Liver (tissue), 9 donors: ENCODE results near the gene ACOT7. TPM values are rescaled to one million over a fixed set of nuclear protein-coding genes. Genes with fewer than 3 reads are reported as not detected.

Experiments
- DNase-seq: peaks from one replicate; pipeline ENCODE4 v3.0.0-alpha.2; 2017; ENCODE audit warnings: low spot score
- H3K27ac ChIP-seq, 2 donors: one replicate each; pipeline ENCODE4 v1.7.0; 2013; ENCODE audit warnings: inconsistent platforms in 2 of 2, low read length in 2 of 2, control low read depth in 1 of 2, low read depth in 1 of 2, mild to moderate bottlenecking in 1 of 2
- H3K27me3 ChIP-seq, 4 donors: one replicate each; pipeline versions ENCODE4 v1.6.1 to v1.7.0; 2013; ENCODE audit warnings: low read length in 3 of 4, inconsistent platforms in 1 of 4, mild to moderate bottlenecking in 1 of 4, moderate library complexity in 1 of 4; ENCODE audit not compliant: control insufficient read depth in 4 of 4, insufficient read depth in 4 of 4
- H3K36me3 ChIP-seq, 4 donors: one replicate each; pipeline versions ENCODE4 v1.6.1 to v1.7.0; 2013; ENCODE audit warnings: low read length in 3 of 4, mild to moderate bottlenecking in 3 of 4, low read depth in 1 of 4, moderate library complexity in 1 of 4; ENCODE audit not compliant: control insufficient read depth in 4 of 4, insufficient read depth in 3 of 4
- H3K4me1 ChIP-seq, 4 donors: one replicate each; pipeline versions ENCODE4 v1.6.1 to v1.7.0; 2013; ENCODE audit warnings: low read length in 3 of 4, mild to moderate bottlenecking in 3 of 4, moderate library complexity in 1 of 4; ENCODE audit not compliant: control insufficient read depth in 4 of 4, insufficient read depth in 4 of 4
- H3K4me3 ChIP-seq, 3 donors: one replicate each; pipeline versions ENCODE4 v1.6.1 to v1.7.0; 2013; ENCODE audit warnings: low read length in 3 of 3, control low read depth in 1 of 3, low read depth in 1 of 3, mild to moderate bottlenecking in 1 of 3
- H3K9ac ChIP-seq, 2 donors: one replicate each; pipeline ENCODE4 v1.7.0; 2013; ENCODE audit warnings: low read length in 2 of 2, mild to moderate bottlenecking in 2 of 2, moderate library complexity in 2 of 2, control low read depth in 1 of 2, low read depth in 1 of 2
- H3K9me3 ChIP-seq, 4 donors: one replicate each; pipeline versions ENCODE4 v1.6.1 to v1.7.0; 2013; ENCODE audit warnings: low read length in 3 of 4; ENCODE audit not compliant: control insufficient read depth in 4 of 4
- FOXA1 ChIP-seq: IDR thresholded peaks from 2 replicates; pipeline ENCODE4 v1.6.1; 2016; ENCODE audit warnings: antibody characterized with exemption
- FOXA2 ChIP-seq: IDR thresholded peaks from 2 replicates; pipeline ENCODE4 v1.6.1; 2016; ENCODE audit warnings: antibody characterized with exemption
- GABPA ChIP-seq, 2 donors: IDR thresholded peaks in 1 of 2; conservative IDR thresholded peaks in 1 of 2; 2 replicates each; pipeline ENCODE4 v1.6.1; 2016; ENCODE audit warnings: antibody characterized with exemption in 2 of 2, mild to moderate bottlenecking in 1 of 2, moderate library complexity in 1 of 2
- HNF4A ChIP-seq, 2 donors: conservative IDR thresholded peaks; 2 replicates each; pipeline ENCODE4 v1.6.1; 2016; ENCODE audit warnings: antibody characterized with exemption in 2 of 2, mild to moderate bottlenecking in 2 of 2
- HNF4G ChIP-seq: IDR thresholded peaks from 2 replicates; pipeline ENCODE4 v1.6.1; 2016; ENCODE audit warnings: antibody characterized with exemption
- JUND ChIP-seq, 2 donors: IDR thresholded peaks; 2 replicates each; pipeline ENCODE4 v1.6.1; 2016; ENCODE audit warnings: antibody characterized with exemption in 2 of 2
- NR2F2 ChIP-seq: IDR thresholded peaks from 2 replicates; pipeline ENCODE4 v1.6.1; 2016; ENCODE audit warnings: antibody characterized with exemption
- RAD21 ChIP-seq, 2 donors: IDR thresholded peaks; 2 replicates each; pipeline ENCODE4 v1.6.1; 2016; ENCODE audit warnings: antibody characterized with exemption in 2 of 2, mild to moderate bottlenecking in 2 of 2
- RXRA ChIP-seq, 2 donors: IDR thresholded peaks; 2 replicates each; pipeline ENCODE4 v1.6.1; 2017 to 2018; ENCODE audit warnings: antibody characterized with exemption in 2 of 2, mild to moderate bottlenecking in 1 of 2
- SP1 ChIP-seq: IDR thresholded peaks from 2 replicates; pipeline ENCODE4 v1.6.1; 2018; ENCODE audit warnings: antibody characterized with exemption, mild to moderate bottlenecking
- TAF1 ChIP-seq: conservative IDR thresholded peaks from 2 replicates; pipeline ENCODE4 v1.6.1; 2016; ENCODE audit warnings: antibody characterized with exemption, mild to moderate bottlenecking
- YY1 ChIP-seq: IDR thresholded peaks from 2 replicates; pipeline ENCODE4 v1.6.1; 2016; ENCODE audit warnings: antibody characterized with exemption, mild to moderate bottlenecking
- WGBS: extraction: QIAGEN DNeasy Blood & Tissue Kit; methylation state at CpG from one replicate; pipeline ENCODE4 v1.1.7; 2013; 5-methylcytosine and 5-hydroxymethylcytosine counted together
- polyA plus RNA-seq, 2 donors: library from polyadenylated mRNA; stranded (reverse) in 1 of 2; unstranded in 1 of 2; fragments of 200-250 nt in 1 of 2; fragments of >200 nt in 1 of 2; fragmentation: Nextera tagmentation in 1 of 2; extraction: Ambion mirVana in 1 of 2; gene quantifications; one replicate each; pipeline versions ENCODE4 v1.2.1 to v1.2.3, GENCODE V29; 2013 to 2015
- total RNA-seq, 2 donors: library from RNA; depleted of rRNA; stranded (reverse); fragments of >200 nt; gene quantifications; one replicate each; pipeline ENCODE4 v1.2.3, GENCODE V29; 2014
- TF ChIP-seq, protein P1 (sequence below): IDR thresholded peaks from 2 replicates; pipeline ENCODE4 v1.6.1; 2016; ENCODE audit warnings: antibody characterized with exemption
- TF ChIP-seq, protein P2 (sequence below): IDR thresholded peaks from 2 replicates; pipeline ENCODE4 v1.6.1; 2016; ENCODE audit warnings: antibody characterized with exemption, mild to moderate bottlenecking
- TF ChIP-seq, protein P3 (sequence below): fragments of 150-350 bp; IDR thresholded peaks from 2 replicates; pipeline ENCODE4 v1.5.1; 2017; ENCODE audit warnings: improper control_type of control experiment, low read depth, low read length; ENCODE audit not compliant: missing input control
- TF ChIP-seq, protein P4 (sequence below): IDR thresholded peaks from 2 replicates; pipeline ENCODE4 v1.6.1; 2016; ENCODE audit warnings: antibody characterized with exemption
- TF ChIP-seq, protein P5 (sequence below): IDR thresholded peaks from 2 replicates; pipeline ENCODE4 v1.6.1; 2016; ENCODE audit warnings: antibody characterized with exemption
- donor health status: healthy.
- donor health status: healthy.
- donor health status: healthy.
- donor health status: healthy.
- donor health status: healthy.

The ACOT7 gene
- total and polyA plus RNA-seq, 4 donors = 8.7 to 14.4 (median 10.4) TPM

DNA sequence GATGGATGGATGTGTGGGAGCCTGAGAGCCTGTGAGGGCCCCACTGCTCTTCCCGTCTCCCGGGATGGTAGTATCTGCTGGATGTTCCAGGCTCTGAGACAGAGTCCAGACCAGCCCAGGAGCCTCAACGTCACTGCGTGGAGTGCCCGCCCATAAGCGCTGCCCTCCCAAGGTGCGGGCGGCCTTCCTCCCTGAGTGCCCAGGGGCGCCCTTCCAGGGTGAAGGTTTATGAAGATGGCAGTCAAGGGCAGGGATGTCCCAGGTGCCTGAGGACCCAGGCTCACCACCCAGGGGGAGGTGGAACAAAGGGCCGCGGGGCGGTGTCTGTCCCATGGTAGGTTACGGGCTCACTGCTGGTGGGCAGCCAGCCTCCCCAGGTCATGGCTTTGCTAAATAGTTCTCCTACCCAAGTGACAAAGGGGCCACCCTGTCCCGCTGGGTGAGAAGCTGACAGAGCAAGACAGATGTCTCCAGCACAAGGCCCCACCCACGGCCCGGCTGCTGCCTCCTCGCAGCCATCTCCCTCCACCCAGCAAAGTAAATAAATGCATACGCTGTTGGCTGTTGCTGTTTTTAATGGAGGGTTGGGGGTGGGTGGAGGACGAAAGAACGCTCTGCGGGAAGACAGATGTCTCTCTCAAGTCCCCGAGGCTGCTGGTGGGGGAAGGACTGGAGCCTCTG, 123.7 kb downstream of the ACOT7 start:
- DNase-seq = no peak
- no peak overlapping the region for H3K9ac ChIP-seq

More for the DNA sequence above, 123.7 kb downstream of the ACOT7 start:
- Histone ChIP-seq H3K9me3 (no peaks in the 10 kb centered on the region), H3K4me3 (no peak overlapping the region), H3K36me3 (no peaks in the 10 kb centered on the region), H3K27ac (no peak overlapping the region), H3K4me1 (no peaks in the 10 kb centered on the region), H3K27me3 (no peaks in the 10 kb centered on the region)
- no peak for TF ChIP-seq SP1
- TF ChIP-seq, protein P1, sequence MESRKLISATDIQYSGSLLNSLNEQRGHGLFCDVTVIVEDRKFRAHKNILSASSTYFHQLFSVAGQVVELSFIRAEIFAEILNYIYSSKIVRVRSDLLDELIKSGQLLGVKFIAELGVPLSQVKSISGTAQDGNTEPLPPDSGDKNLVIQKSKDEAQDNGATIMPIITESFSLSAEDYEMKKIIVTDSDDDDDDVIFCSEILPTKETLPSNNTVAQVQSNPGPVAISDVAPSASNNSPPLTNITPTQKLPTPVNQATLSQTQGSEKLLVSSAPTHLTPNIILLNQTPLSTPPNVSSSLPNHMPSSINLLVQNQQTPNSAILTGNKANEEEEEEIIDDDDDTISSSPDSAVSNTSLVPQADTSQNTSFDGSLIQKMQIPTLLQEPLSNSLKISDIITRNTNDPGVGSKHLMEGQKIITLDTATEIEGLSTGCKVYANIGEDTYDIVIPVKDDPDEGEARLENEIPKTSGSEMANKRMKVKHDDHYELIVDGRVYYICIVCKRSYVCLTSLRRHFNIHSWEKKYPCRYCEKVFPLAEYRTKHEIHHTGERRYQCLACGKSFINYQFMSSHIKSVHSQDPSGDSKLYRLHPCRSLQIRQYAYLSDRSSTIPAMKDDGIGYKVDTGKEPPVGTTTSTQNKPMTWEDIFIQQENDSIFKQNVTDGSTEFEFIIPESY = no peak
- TF ChIP-seq, protein P2, sequence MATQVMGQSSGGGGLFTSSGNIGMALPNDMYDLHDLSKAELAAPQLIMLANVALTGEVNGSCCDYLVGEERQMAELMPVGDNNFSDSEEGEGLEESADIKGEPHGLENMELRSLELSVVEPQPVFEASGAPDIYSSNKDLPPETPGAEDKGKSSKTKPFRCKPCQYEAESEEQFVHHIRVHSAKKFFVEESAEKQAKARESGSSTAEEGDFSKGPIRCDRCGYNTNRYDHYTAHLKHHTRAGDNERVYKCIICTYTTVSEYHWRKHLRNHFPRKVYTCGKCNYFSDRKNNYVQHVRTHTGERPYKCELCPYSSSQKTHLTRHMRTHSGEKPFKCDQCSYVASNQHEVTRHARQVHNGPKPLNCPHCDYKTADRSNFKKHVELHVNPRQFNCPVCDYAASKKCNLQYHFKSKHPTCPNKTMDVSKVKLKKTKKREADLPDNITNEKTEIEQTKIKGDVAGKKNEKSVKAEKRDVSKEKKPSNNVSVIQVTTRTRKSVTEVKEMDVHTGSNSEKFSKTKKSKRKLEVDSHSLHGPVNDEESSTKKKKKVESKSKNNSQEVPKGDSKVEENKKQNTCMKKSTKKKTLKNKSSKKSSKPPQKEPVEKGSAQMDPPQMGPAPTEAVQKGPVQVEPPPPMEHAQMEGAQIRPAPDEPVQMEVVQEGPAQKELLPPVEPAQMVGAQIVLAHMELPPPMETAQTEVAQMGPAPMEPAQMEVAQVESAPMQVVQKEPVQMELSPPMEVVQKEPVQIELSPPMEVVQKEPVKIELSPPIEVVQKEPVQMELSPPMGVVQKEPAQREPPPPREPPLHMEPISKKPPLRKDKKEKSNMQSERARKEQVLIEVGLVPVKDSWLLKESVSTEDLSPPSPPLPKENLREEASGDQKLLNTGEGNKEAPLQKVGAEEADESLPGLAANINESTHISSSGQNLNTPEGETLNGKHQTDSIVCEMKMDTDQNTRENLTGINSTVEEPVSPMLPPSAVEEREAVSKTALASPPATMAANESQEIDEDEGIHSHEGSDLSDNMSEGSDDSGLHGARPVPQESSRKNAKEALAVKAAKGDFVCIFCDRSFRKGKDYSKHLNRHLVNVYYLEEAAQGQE = no peak
- no peak for TF ChIP-seq JUND (IDR thresholded peaks at IDR 0.05)
- TF ChIP-seq GABPA (IDR thresholded peaks at IDR 0.05 in 1 of 2, conservative IDR thresholded peaks at IDR 0.05 in 1 of 2) = no peak
- TF ChIP-seq, protein P3, sequence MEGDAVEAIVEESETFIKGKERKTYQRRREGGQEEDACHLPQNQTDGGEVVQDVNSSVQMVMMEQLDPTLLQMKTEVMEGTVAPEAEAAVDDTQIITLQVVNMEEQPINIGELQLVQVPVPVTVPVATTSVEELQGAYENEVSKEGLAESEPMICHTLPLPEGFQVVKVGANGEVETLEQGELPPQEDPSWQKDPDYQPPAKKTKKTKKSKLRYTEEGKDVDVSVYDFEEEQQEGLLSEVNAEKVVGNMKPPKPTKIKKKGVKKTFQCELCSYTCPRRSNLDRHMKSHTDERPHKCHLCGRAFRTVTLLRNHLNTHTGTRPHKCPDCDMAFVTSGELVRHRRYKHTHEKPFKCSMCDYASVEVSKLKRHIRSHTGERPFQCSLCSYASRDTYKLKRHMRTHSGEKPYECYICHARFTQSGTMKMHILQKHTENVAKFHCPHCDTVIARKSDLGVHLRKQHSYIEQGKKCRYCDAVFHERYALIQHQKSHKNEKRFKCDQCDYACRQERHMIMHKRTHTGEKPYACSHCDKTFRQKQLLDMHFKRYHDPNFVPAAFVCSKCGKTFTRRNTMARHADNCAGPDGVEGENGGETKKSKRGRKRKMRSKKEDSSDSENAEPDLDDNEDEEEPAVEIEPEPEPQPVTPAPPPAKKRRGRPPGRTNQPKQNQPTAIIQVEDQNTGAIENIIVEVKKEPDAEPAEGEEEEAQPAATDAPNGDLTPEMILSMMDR = no peak
- TF ChIP-seq HNF4G = no peak
- TF ChIP-seq YY1 = no peak
- no peak for TF ChIP-seq NR2F2
- no peak for TF ChIP-seq FOXA2
- TF ChIP-seq TAF1 = no peak
- no peak for TF ChIP-seq RXRA (IDR thresholded peaks at IDR 0.05)
- TF ChIP-seq, protein P4, sequence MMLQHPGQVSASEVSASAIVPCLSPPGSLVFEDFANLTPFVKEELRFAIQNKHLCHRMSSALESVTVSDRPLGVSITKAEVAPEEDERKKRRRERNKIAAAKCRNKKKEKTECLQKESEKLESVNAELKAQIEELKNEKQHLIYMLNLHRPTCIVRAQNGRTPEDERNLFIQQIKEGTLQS = no peak
- no peak for TF ChIP-seq HNF4A (conservative IDR thresholded peaks at IDR 0.05)
- no peak for TF ChIP-seq RAD21 (IDR thresholded peaks at IDR 0.05)
- TF ChIP-seq, protein P5, sequence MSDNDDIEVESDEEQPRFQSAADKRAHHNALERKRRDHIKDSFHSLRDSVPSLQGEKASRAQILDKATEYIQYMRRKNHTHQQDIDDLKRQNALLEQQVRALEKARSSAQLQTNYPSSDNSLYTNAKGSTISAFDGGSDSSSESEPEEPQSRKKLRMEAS = no peak
- TF ChIP-seq FOXA1 = no peak
- WGBS = 81% methylated on average over 22 of the region's 22 CpGs
